HG03457 (cell line): ENCODE results near the gene DNAJC4.
"Not testable (repeated sequence)": the region's sequence is repeated elsewhere in the genome, so short reads cannot be mapped to it uniquely, and the experiment has no call there.

Source experiments
- ATAC-seq: cut with Tn5 transposase; IDR thresholded peaks from one replicate; pipeline ENCODE4 v1.9.1; 2021; ENCODE audit warnings: moderate number of reproducible peaks; ENCODE audit not compliant: unreplicated experiment

Gene DNAJC4

GRCh38 chr11:64243236-64243854 lies 13.0 kb downstream of the DNAJC4 start:
- ATAC-seq = no peak

- ATAC-seq = no peak
Observed at GRCh38 chr11:64244107-64244506, 13.8 kb downstream of the DNAJC4 start.

GRCh38 chr11:64244966-64245365 lies 14.6 kb downstream of the DNAJC4 start:
- ATAC-seq = no peak

DNA sequence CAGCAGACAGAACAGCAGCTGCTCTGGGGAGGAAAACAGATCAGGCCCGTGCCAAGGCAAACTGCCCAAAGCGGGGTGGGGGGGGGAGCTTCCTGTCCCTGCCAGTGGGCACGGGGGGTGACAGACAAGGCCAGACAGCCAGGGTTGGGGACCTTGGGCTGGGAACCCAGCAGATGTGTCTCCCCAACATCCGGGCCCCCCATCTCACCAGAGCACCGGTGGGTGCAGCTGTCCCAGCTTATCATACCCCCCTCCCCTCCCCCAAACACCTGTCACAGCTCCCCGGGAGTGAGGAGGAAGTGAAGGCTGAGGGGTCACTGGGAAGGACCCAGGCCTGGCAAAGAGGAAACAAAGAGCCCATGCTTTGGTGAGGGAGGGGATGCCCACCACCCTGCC lies 15.1 kb downstream of the DNAJC4 start:
- ATAC-seq = no peak

DNA sequence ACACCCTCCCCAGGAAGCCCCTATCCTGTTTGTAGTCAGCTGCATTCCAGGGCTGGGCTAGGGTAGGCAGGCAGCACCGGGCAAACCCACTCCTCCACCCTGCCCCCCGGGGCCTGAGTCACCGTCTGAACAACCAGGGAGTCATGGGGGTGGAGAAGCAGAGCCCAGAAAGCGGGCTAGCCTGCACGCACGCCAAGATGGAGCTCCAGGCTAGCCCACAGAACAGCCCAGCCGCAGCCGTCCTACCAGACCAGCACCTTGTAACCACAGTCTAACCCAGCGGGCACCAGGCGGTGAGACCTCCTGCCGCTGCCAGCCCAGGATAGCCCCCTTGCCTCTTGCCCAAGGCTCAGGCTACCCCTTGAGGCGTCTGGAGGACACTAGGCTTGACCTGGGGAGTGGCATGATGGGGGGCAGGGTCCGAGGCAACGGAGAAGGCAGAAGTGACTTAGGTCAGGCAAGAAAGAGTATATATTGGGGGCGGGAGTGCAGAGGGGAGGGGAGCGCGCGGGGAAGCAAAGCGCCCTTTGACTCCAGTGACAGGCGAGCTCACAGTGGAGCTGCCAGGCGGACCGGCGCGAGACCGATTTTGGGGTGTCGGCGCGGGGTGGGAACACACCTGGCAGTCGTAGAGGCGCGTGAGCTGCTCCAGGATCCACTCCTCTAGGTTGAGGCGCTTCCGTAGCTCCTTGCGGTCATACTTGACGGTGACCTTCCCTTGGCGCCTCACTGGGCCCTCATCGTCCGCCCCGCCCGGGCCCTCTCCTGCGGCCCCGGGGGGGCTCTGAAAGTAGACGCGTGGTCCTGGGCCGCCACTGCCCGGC lies 15.7 kb downstream of the DNAJC4 start:
- no peak for ATAC-seq

DNA sequence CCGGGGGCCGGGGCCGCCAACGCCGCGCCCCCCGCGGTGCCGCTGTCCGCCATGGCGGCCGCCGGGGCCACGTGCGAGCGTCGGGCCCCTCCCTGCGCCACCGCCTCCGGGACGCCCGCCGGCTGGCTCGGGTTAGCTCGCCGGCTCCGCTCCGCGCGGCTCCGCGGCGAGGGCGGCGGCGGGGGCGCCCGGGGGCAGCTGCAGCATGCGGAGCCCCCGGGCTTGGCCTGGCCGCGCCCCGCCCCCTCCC lies 16.2 kb downstream of the DNAJC4 start:
- ATAC-seq = not testable (repeated sequence)

GRCh38 chr11:64246871-64247728 lies 16.8 kb downstream of the DNAJC4 start, which contains the start of gene PPP1R14B:
Gene PPP1R14B (minus strand): TSS chr11:64246943. CDS start chr11:64246673, 270 bp downstream.
- ATAC-seq = no peak

- ATAC-seq = no peak
Observed at GRCh38 chr11:64247729-64248531, 17.6 kb downstream of the DNAJC4 start.

DNA sequence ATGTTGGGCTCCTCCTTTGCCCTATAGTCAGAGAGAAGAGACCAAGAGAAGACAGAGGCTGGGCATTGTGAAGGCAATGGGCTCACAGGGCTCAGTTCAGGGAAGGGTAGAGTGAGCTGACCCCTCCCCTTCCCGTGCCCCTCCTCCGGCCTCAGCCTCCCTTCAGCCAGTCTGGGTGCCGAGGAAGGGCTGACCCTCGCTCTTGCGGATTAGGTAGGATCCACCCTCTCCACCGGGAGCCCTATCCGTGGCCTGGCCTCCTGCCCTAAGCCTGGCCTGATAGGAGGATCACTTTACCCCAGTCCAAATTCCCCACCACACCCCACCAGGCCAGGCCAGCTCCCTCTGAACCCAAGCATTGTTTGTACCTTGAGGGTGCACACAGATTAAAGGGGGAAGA lies 18.2 kb downstream of the DNAJC4 start:
- no peak for ATAC-seq

GRCh38 chr11:64249038-64249437 lies 18.7 kb downstream of the DNAJC4 start:
- ATAC-seq = no peak

DNA sequence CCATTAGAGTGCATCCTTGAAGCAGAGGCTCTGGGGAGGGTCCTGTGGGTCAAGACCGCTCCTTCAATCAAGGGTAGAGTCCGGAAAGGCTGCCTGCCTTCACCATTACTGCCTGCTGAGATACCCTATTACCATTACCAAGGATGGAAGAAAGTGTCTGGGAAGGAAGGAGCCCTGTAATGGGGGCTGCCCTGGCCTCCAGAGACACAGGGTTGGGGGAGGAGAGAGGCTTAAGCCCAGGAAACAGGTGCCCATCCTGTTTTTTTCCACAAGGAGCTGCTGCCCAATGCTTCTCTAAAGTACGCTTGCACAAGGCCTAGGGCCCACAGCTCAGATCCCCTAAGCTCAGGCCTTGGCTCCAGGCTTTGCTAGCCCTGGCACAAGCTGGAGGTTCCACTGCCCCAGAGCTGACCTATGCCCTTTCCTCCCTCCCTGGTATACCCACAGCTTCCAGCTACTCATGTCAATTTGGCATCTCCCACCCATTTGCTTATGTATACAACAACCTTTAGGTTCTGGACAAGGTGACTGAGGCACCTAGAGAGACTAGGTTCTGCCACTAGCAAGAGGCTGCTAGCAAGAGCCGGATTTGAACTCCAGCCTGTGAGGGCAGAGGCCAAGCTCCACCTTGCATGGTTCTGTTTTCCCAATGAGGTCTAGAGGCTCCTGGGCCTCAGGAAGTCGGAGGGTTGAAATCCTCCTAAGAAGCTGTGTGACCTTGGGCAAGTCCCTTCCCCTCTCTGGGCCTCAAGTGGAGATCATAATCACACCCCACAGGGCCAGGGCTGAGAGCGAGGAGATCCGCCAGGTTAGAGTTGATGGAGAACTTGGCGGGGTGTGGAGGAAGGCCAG lies 19.4 kb downstream of the DNAJC4 start:
- no peak for ATAC-seq

GRCh38 chr11:64250415-64251015 lies 20.2 kb downstream of the DNAJC4 start:
- ATAC-seq = no peak

GRCh38 chr11:64251016-64251752 lies 20.8 kb downstream of the DNAJC4 start, which contains the start of gene PLCB3:
Gene PLCB3 (plus strand): TSS chr11:64251530. CDS start chr11:64251650, 120 bp downstream.
- no peak for ATAC-seq

- ATAC-seq = no peak
Observed at GRCh38 chr11:64251753-64252002, 21.3 kb downstream of the DNAJC4 start.

DNA sequence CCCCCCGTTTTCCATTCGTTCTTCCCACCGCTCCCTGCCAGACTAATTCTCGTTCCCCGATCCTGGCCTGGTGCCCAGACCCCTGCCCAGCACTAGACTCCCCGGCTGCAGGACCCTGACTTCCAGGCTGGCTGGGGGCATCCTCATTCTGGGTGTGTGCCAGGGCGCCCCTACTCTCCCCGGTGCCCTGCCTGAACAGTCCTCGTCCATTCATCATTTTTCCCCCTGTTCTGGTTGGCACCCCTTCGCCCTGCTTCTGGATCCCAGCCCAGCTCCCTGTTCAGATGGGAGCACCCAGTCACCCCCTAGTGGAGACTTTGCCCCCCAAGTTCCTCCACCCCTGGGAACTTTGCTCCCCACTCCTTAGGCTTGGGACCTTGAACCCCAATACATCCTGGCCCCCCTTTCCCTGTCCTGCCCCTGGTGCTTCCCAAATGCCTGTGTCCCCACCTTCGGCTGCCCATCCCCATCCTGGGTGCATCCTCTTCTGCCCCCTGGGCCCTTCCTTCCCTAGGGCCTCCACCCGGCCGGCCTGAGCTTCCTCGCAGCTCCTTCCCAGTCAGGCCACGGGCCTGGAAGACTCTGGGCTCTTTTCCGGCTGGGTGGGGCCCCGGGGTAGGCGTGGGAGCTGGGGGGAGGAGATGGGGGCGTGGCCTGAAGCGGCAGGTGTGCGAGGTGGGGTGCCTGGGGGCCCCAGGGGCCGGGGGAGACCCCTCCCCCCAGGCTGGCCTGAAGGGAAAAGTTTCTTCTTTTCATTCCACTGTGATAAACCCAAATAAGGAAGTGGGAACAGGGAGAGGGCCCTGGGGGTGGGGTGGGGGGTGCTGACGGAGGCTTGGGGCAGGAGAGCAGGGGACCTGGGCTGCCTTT lies 21.9 kb downstream of the DNAJC4 start:
- ATAC-seq = no peak

DNA sequence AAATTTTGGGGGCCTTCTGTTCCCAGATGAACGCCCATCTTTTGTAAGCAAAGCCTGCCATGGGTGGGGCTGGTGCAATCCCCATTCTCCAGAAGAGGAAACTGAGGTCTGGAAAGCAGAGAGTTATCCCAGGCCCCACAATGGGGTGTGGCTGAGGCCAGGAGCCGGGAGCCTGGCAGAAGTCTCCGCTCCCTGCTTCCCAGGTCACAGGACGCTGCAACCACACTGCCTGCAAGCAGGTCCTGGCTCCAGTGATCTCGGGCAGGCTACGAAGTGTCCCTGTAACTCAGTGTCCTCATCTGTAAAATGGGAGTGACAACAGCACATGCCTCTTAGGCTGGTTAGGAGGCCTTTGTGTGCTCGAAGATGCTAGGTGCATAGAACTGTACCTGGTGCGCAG lies 22.7 kb downstream of the DNAJC4 start:
- no peak for ATAC-seq

DNA sequence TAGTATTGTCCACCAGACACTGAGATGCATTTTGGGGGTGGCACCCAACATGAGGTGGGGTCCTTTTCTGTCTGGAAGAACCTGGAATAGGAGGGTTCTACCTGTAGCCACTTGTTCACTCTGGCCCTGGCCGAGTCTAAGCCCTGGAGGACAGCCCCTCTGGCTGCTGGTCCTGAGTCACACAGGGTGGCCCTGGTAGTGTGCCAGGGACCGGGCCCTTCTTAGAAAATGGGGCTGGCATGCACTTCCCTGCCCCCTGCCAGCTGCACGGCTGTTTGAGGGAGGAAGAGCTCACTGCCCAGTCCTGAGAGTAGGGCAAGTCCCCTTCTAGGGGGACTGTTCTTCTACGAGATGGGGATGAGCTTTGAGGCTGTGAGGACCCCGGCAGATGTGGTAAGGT lies 23.1 kb downstream of the DNAJC4 start:
- ATAC-seq = no peak

GRCh38 chr11:64254326-64254725 lies 24.0 kb downstream of the DNAJC4 start:
- ATAC-seq = no peak
